ENCODE measurements around the gene ABHD4.

DNA sequence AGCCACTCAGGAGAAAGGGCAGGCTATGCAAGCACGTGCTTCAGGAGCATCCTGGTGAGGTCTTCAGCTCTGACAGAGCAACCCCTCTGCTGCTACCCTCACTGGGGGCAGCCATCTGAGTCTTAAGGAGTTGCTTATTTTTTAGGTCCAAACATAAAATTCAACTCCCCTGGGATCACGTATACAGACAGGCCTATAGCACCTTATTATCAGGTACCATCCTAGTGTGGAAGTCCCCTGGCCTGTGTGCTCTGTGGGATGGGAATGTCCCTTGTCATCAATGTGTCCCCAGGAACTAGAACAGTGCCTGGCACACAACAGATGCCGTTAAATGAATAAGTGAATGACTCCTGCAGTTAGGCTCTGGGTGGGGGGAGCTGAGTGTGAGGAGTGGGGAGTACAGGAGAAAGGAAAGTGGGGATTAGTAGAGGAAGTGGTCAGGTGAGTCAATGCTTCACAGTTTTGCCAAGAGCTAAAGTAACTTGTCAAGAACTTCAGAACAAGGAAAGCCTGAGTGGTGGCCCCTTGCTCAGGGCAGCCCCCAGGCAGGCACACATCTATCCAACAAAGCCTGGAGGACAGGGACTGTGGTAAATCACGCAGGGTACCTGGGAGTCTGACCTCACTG lies 42.6 kb upstream of the ABHD4 start:
- TF ChIP-seq, protein P1, sequence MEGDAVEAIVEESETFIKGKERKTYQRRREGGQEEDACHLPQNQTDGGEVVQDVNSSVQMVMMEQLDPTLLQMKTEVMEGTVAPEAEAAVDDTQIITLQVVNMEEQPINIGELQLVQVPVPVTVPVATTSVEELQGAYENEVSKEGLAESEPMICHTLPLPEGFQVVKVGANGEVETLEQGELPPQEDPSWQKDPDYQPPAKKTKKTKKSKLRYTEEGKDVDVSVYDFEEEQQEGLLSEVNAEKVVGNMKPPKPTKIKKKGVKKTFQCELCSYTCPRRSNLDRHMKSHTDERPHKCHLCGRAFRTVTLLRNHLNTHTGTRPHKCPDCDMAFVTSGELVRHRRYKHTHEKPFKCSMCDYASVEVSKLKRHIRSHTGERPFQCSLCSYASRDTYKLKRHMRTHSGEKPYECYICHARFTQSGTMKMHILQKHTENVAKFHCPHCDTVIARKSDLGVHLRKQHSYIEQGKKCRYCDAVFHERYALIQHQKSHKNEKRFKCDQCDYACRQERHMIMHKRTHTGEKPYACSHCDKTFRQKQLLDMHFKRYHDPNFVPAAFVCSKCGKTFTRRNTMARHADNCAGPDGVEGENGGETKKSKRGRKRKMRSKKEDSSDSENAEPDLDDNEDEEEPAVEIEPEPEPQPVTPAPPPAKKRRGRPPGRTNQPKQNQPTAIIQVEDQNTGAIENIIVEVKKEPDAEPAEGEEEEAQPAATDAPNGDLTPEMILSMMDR (IDR thresholded peaks at IDR 0.05): no peak
- no peak for TF ChIP-seq POLR2AphosphoS5 (IDR thresholded peaks at IDR 0.05)
- no peak for TF ChIP-seq POLR2A (IDR thresholded peaks at IDR 0.05)

Data from prostate gland (tissue), 2 donors.